H9 (cell line): ENCODE results near the gene CPNE5. TPM values are rescaled to one million over a fixed set of nuclear protein-coding genes. Genes with fewer than 3 reads are reported as not detected.

ENCODE experiments used
- DNase-seq: peaks from one replicate; pipeline ENCODE4 v3.0.0-alpha.2; 2017
- H2AFZ ChIP-seq: one replicate; pipeline ENCODE4 v1.6.1; 2013; ENCODE audit warnings: mild to moderate bottlenecking, low read length, control low read depth, moderate library complexity
- H2AK5ac ChIP-seq: 2 replicates; pipeline ENCODE4 v1.6.1; 2013; ENCODE audit warnings: low read length, control low read depth, mixed read lengths; ENCODE audit not compliant: insufficient read length
- H2BK120ac ChIP-seq: one replicate; pipeline ENCODE4 v1.6.1; 2013; ENCODE audit warnings: low read depth, mild to moderate bottlenecking, low read length, control low read depth, inconsistent platforms; ENCODE audit not compliant: poor library complexity, severe bottlenecking
- H2BK12ac ChIP-seq: 2 replicates; pipeline ENCODE4 v1.6.1; 2013; ENCODE audit warnings: low read length, control low read depth, mixed read lengths, low read depth; ENCODE audit not compliant: insufficient read length
- H2BK15ac ChIP-seq: 2 replicates; pipeline ENCODE4 v1.6.1; 2013; ENCODE audit warnings: low read depth, low read length, control low read depth
- H2BK20ac ChIP-seq: one replicate; pipeline ENCODE4 v1.6.1; 2013; ENCODE audit warnings: low read depth, mild to moderate bottlenecking, low read length, control low read depth, inconsistent platforms; ENCODE audit not compliant: poor library complexity, severe bottlenecking
- H2BK5ac ChIP-seq: 2 replicates; pipeline ENCODE4 v1.6.1; 2013; ENCODE audit warnings: low read length, control low read depth, mixed read lengths; ENCODE audit not compliant: insufficient read length
- H3K14ac ChIP-seq: 2 replicates; pipeline ENCODE4 v1.6.1; 2013; ENCODE audit warnings: low read length, control low read depth; ENCODE audit not compliant: insufficient read depth
- H3K18ac ChIP-seq: 2 replicates; pipeline ENCODE4 v1.6.1; 2013; ENCODE audit warnings: low read depth, mild to moderate bottlenecking, mixed read lengths, low read length, control low read depth; ENCODE audit not compliant: insufficient read length
- H3K23ac ChIP-seq: 2 replicates; pipeline ENCODE4 v1.6.1; 2013; ENCODE audit warnings: low read length, control low read depth, mixed read lengths, low read depth; ENCODE audit not compliant: insufficient read length
- H3K23me2 ChIP-seq: 2 replicates; pipeline ENCODE4 v1.6.1; 2013; ENCODE audit warnings: low read depth, mild to moderate bottlenecking, mixed read lengths, low read length, control low read depth; ENCODE audit not compliant: insufficient read length, poor library complexity, severe bottlenecking
- H3K27ac ChIP-seq: 2 replicates; pipeline ENCODE4 v1.5.1; 2013; ENCODE audit warnings: low read length, control low read depth, mixed read lengths, low read depth; ENCODE audit not compliant: insufficient read length
- H3K27me3 ChIP-seq: 2 replicates; pipeline ENCODE4 v1.6.1; 2013; ENCODE audit warnings: low read length, control low read depth, inconsistent platforms; ENCODE audit not compliant: insufficient read depth
- H3K4ac ChIP-seq: 2 replicates; pipeline ENCODE4 v1.6.1; 2013; ENCODE audit warnings: low read depth, mild to moderate bottlenecking, control low read depth, inconsistent platforms, low read length, moderate library complexity
- H3K4me1 ChIP-seq: 2 replicates; pipeline ENCODE4 v1.6.1; 2013; ENCODE audit warnings: low read length, control low read depth, inconsistent platforms; ENCODE audit not compliant: insufficient read depth
- H3K4me2 ChIP-seq: 2 replicates; pipeline ENCODE4 v1.6.1; 2013; ENCODE audit warnings: low read length, control low read depth, mixed read lengths; ENCODE audit not compliant: insufficient read length, insufficient read depth
- H3K56ac ChIP-seq: 2 replicates; pipeline ENCODE4 v1.6.1; 2013; ENCODE audit warnings: low read depth, mild to moderate bottlenecking, mixed read lengths, low read length, control low read depth; ENCODE audit not compliant: insufficient read length
- H3K79me1 ChIP-seq: 2 replicates; pipeline ENCODE4 v1.6.1; 2013; ENCODE audit warnings: low read depth, mild to moderate bottlenecking, moderate library complexity, low read length, control low read depth, inconsistent platforms; ENCODE audit not compliant: insufficient read depth, poor library complexity, severe bottlenecking
- H3K79me2 ChIP-seq: 2 replicates; pipeline ENCODE4 v1.6.1; 2013; ENCODE audit warnings: low read length, control low read depth, inconsistent platforms; ENCODE audit not compliant: insufficient read depth
- H3K9ac ChIP-seq: 2 replicates; pipeline ENCODE4 v1.6.1; 2013; ENCODE audit warnings: low read length, control low read depth, mixed read lengths; ENCODE audit not compliant: insufficient read length; ENCODE audit errors: extremely low read depth
- H3K9me3 ChIP-seq: one replicate; pipeline ENCODE4 v1.6.1; 2013; ENCODE audit warnings: low read depth, low read length, inconsistent platforms; ENCODE audit not compliant: control insufficient read depth
- H3T11ph ChIP-seq: one replicate; pipeline ENCODE4 v1.6.1; 2013; ENCODE audit warnings: mild to moderate bottlenecking, low read length, control low read depth, inconsistent platforms
- H4K20me1 ChIP-seq: one replicate; pipeline ENCODE4 v1.6.1; 2013; ENCODE audit not compliant: control insufficient read depth, insufficient read length, insufficient read depth
- H4K5ac ChIP-seq: 2 replicates; pipeline ENCODE4 v1.6.1; 2013; ENCODE audit warnings: low read depth, mild to moderate bottlenecking, mixed read lengths, low read length, control low read depth; ENCODE audit not compliant: insufficient read length
- H4K8ac ChIP-seq: replicated peaks from 2 replicates; pipeline ENCODE4 v1.6.1; 2013; ENCODE audit warnings: low read length, control low read depth, mixed read lengths, low read depth; ENCODE audit not compliant: insufficient read length
- H4K91ac ChIP-seq: 2 replicates; pipeline ENCODE4 v1.6.1; 2013; ENCODE audit warnings: low read depth, mild to moderate bottlenecking, moderate library complexity, mixed read lengths, low read length, control low read depth; ENCODE audit not compliant: insufficient read length
- H3K27ac Mint-ChIP-seq, 3 experiments: 2 replicates in 2 of 3; 3 replicates in 1 of 3; pipeline ENCODE4 v1.8.0; 2020 to 2021; ENCODE audit warnings: mixed read lengths in 3 of 3, mild to moderate bottlenecking in 1 of 3, moderate library complexity in 1 of 3
- H3K27me3 Mint-ChIP-seq: 2 replicates; pipeline ENCODE4 v1.8.0; 2021; ENCODE audit warnings: low read depth, mild to moderate bottlenecking, moderate library complexity, mixed read lengths
- H3K36me3 Mint-ChIP-seq, 3 experiments: 2 replicates in 2 of 3; 3 replicates in 1 of 3; pipeline ENCODE4 v1.8.0; 2020 to 2021; ENCODE audit warnings: low read depth in 3 of 3, mixed read lengths in 3 of 3; ENCODE audit not compliant: insufficient read depth in 1 of 3
- H3K4me1 Mint-ChIP-seq, 2 experiments: 2 replicates each; pipeline ENCODE4 v1.8.0; 2020; ENCODE audit warnings: mixed read lengths in 2 of 2
- H3K4me3 Mint-ChIP-seq, 2 experiments: 2 replicates in 1 of 2; 3 replicates in 1 of 2; pipeline ENCODE4 v1.8.0; 2020 to 2021; ENCODE audit warnings: mild to moderate bottlenecking in 2 of 2, mixed read lengths in 2 of 2, moderate library complexity in 1 of 2
- H3K9me3 Mint-ChIP-seq, 2 experiments: 2 replicates in 1 of 2; 3 replicates in 1 of 2; pipeline ENCODE4 v1.8.0; 2020; ENCODE audit warnings: mild to moderate bottlenecking in 2 of 2, mixed read lengths in 2 of 2, moderate library complexity in 1 of 2
- CTCF ChIP-seq: fragments of 200-600 bp; sonication (generic); conservative IDR thresholded peaks from 3 replicates; pipeline ENCODE4 v1.8.0; 2021; ENCODE audit warnings: antibody characterized with exemption, mild to moderate bottlenecking
- WGBS: extraction: QIAGEN DNeasy Blood & Tissue Kit; methylation state at CpG from one replicate; pipeline ENCODE4 v1.1.7; 2013; ENCODE audit warnings: missing lambda C conversion rate, low lambda C conversion rate, mixed read lengths; ENCODE audit not compliant: insufficient read length; ENCODE audit errors: extremely low coverage; 5-methylcytosine and 5-hydroxymethylcytosine counted together
- total RNA-seq: library from RNA; stranded (reverse); gene quantifications from 2 replicates; pipeline ENCODE4 v1.2.1, GENCODE V29; 2021

The CPNE5 gene
- total RNA-seq, 1 experiment from 2014 or later = 0.52 TPM

- Histone ChIP-seq H3K23ac (no peak overlapping the region), H4K91ac (no peak overlapping the region), H3K4me2 (no peak overlapping the region), H3K79me1 (no peaks in the 10 kb centered on the region), H3T11ph (no peak overlapping the region), H3K27me3 (no peaks in the 10 kb centered on the region), H3K23me2 (no peaks in the 10 kb centered on the region), H3K79me2 (no peaks in the 10 kb centered on the region), H3K4me1 (peaks cover 3% of the 10 kb centered on the region; the same call in 1 of the 2 replicates), H3K9ac (no peak overlapping the region), H2BK15ac (no peak overlapping the region), H3K14ac (no peak overlapping the region), H4K8ac (no peak overlapping the region), H2BK20ac (no peak overlapping the region), H2BK120ac (no peak overlapping the region), H3K18ac (no peak overlapping the region), H3K9me3 (no peaks in the 10 kb centered on the region), H3K4ac (no peak overlapping the region), H2AK5ac (no peak overlapping the region), H2BK12ac (no peak overlapping the region), H3K27ac (no peak overlapping the region), H4K20me1 (no peaks in the 10 kb centered on the region), H2BK5ac (no peak overlapping the region), H3K56ac (no peak overlapping the region), H4K5ac (no peak overlapping the region), H2AFZ (no peak overlapping the region)
- no CpG with 5 or more reads among the region's 2 CpGs for WGBS
- H3K27ac Mint-ChIP-seq = no peak overlapping the region; a peak in 1 of 7 replicates
- peaks cover 0 to 6% of the 10 kb centered on the region in 2 experiments; a peak in 2 of 5 replicates for H3K9me3 Mint-ChIP-seq
- H3K4me3 Mint-ChIP-seq = no peak overlapping the region
- no peak for DNase-seq
- H3K36me3 Mint-ChIP-seq = 0 out of 7 replicates have a peak, but pooled peaks cover 0 to 3% (median 0%) of the 10 kb centered on the region in 3 experiments
- peaks cover 16% of the 10 kb centered on the region for H3K27me3 Mint-ChIP-seq
- no peak for TF ChIP-seq CTCF
- H3K4me1 Mint-ChIP-seq = peaks cover 20 to 35% of the 10 kb centered on the region in 2 experiments
Observed at GRCh38 chr6:36830577-36830976, 8.7 kb downstream of the CPNE5 start.
